GM06990 (cell line): ENCODE data around the gene NLRX1.
"Not testable (repeated sequence)": the region's sequence is repeated elsewhere in the genome, so short reads cannot be mapped to it uniquely, and the experiment has no call there.

Source experiments
- DNase-seq: peaks from one replicate; pipeline ENCODE4 v3.0.0-alpha.2; 2011; ENCODE audit not compliant: insufficient read length; ENCODE audit errors: extremely low read depth
- H3K27me3 ChIP-seq: replicated peaks from 2 replicates; pipeline ENCODE4 v1.6.0; 2011; ENCODE audit warnings: low read length; ENCODE audit not compliant: control insufficient read depth, insufficient read depth
- H3K36me3 ChIP-seq: 2 replicates; pipeline ENCODE4 v1.5.1; 2011; ENCODE audit warnings: low read length; ENCODE audit not compliant: control insufficient read depth, insufficient read depth
- H3K4me3 ChIP-seq: replicated peaks from 2 replicates; pipeline ENCODE4 v1.5.1; 2011; ENCODE audit warnings: low read depth, mild to moderate bottlenecking, control low read depth, low read length
- TF ChIP-seq, protein P1 (sequence below): IDR thresholded peaks from 2 replicates; pipeline ENCODE4 v1.5.1; 2011; ENCODE audit warnings: low read length, control low read depth, mild to moderate bottlenecking, inconsistent platforms; ENCODE audit not compliant: insufficient read depth, poor library complexity, severe bottlenecking

NLRX1 gene

DNA sequence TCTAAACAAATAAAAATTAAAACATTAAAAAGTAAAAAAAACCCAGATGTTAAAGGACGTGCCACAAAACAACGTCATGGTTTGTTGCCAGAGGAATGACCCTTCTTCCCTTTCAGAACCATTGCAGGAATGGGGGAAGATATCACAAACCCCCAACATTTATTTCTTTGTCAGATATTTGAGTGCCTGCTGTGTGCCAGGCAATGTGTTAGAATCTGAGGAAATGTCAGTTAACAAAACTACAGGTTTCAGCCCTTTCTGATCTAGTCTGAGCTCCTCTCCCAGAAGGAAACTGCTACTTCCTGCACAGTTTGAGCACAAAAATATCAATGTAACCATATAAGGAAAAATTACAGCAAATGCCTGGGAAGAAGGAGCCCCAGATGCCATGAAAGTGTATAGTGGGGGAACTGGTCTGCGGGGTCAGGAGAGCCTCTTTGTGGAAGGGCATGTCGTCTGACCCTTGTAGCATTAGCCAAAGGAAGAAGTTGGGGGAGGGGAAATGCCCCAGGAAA is 9.7 kb downstream of the NLRX1 start:
- no peaks in the 10 kb centered on the region for H3K27me3 ChIP-seq
- H3K4me3 ChIP-seq = no peak overlapping the region
- TF ChIP-seq, protein P1, sequence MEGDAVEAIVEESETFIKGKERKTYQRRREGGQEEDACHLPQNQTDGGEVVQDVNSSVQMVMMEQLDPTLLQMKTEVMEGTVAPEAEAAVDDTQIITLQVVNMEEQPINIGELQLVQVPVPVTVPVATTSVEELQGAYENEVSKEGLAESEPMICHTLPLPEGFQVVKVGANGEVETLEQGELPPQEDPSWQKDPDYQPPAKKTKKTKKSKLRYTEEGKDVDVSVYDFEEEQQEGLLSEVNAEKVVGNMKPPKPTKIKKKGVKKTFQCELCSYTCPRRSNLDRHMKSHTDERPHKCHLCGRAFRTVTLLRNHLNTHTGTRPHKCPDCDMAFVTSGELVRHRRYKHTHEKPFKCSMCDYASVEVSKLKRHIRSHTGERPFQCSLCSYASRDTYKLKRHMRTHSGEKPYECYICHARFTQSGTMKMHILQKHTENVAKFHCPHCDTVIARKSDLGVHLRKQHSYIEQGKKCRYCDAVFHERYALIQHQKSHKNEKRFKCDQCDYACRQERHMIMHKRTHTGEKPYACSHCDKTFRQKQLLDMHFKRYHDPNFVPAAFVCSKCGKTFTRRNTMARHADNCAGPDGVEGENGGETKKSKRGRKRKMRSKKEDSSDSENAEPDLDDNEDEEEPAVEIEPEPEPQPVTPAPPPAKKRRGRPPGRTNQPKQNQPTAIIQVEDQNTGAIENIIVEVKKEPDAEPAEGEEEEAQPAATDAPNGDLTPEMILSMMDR = no peak
- H3K36me3 ChIP-seq = peaks cover 12% of the 10 kb centered on the region
- no peak for DNase-seq

DNA sequence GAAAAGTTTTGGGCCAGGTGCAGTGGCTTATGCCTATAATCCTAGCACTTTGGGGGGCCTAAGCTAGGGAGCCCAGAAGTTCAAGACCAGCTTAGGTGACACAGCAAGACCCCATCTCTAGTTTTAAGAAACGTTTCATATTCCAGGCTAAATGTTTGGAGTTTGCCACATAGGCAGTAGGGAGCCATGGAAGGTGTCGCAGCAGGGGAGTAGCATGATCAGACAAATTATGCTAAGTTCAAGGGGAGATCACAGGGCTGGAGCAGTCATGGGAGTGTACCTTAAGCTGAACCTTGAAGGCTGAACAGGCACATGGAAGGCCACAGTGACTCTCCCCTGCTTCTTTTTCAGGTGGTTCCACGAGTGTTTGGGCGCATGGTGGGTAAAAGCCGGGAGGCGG is 10.8 kb downstream of the NLRX1 start:
- TF ChIP-seq, protein P1 = no peak
- H3K4me3 ChIP-seq = no peak overlapping the region
- DNase-seq = no peak
- H3K36me3 ChIP-seq = peaks cover 14% of the 10 kb centered on the region
- no peaks in the 10 kb centered on the region for H3K27me3 ChIP-seq

DNA sequence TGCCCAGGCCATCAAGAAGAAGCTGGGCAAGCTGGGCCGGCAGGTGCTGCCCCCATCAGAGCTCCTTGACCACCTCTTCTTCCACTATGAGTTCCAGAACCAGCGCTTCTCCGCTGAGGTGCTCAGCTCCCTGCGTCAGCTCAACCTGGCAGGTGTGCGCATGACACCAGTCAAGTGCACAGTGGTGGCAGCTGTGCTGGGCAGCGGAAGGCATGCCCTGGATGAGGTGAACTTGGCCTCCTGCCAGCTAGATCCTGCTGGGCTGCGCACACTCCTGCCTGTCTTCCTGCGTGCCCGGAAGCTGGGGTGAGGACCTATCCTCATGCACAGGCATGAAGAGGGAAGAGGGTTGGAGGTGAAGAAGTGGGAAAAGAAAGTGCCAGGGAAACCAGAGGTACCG is 11.5 kb downstream of the NLRX1 start:
- TF ChIP-seq, protein P1 = no peak
- Histone ChIP-seq H3K27me3 (no peaks in the 10 kb centered on the region), H3K36me3 (peaks cover 8% of the 10 kb centered on the region), H3K4me3 (no peak overlapping the region)
- no peak for DNase-seq

DNA sequence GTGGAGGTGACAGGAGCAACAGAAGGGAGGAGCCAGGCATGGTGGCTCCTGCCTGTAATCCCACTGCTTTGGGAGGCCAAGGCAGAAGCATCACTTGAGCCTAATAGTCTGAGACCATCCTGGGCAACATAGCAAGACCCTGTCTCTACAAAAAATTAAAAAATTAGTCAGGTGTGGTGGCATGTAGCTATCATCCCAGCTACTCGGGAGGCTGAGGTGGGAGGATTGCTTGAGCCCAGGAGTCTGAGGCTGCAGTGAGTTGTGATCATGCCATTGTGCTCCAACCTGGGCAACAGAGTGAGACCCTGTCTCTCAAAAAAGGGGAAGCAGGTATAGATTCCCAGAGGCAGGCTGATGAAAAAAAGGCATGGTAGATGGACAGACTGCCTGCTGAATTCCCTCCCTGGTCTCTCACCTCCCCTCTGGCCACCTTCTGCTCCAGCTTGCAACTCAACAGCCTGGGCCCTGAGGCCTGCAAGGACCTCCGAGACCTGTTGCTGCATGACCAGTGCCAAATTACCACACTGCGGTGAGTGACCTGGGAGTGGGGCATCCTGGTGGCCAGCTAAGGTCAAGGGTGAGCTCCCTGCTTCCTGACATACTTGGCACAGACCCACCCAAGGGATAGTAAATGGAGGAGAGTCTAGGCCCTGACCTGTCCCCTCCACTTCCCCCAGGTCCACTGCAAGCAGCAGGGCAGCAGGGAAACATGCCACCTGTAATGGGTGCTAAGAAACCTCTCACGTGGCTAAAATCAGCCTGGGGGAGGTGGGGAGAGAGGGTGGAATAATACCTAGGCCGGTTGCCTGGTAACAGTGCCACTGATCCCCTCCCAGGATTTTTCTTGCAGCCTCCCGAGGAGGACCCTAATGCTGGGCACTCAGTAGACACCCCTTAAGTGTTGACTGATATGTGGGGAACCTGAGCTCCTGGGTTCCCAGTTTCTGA is 12.5 kb downstream of the NLRX1 start:
- Histone ChIP-seq H3K36me3 (peaks cover 7% of the 10 kb centered on the region), H3K27me3 (no peaks in the 10 kb centered on the region), H3K4me3 (no peak overlapping the region)
- TF ChIP-seq, protein P1 = no peak
- DNase-seq = no peak

DNA sequence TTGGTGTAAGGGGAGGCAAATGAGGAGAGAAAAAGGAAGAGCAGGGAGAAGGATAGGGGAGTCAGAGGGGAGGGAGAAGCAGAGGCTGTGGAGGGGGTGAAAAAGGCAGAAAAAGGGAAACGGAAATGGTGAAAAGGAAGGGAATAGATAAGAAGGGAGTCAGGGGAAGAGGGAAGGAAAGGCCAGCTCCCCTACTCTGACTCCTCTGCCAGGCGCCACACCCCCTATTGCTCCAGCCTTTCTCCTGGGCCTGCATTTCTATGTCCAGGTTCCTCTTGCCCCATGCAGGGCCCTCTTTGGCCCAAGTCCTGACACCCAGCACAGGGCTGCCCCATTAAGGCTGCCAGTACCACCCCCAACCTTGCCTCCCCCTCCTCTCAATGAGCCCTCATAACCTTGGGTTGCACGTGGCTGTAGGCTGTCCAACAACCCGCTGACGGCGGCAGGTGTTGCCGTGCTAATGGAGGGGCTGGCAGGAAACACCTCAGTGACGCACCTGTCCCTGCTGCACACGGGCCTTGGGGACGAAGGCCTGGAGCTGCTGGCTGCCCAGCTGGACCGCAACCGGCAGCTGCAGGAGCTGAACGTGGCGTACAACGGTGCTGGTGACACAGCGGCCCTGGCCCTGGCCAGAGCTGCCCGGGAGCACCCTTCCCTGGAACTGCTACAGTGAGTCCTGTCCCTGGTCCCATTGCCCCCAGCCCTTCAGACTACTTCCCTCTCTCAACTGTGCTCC is 13.3 kb downstream of the NLRX1 start:
- Histone ChIP-seq H3K36me3 (peaks cover 7% of the 10 kb centered on the region), H3K27me3 (no peaks in the 10 kb centered on the region), H3K4me3 (no peak overlapping the region)
- no peak for DNase-seq
- TF ChIP-seq, protein P1 = no peak

DNA sequence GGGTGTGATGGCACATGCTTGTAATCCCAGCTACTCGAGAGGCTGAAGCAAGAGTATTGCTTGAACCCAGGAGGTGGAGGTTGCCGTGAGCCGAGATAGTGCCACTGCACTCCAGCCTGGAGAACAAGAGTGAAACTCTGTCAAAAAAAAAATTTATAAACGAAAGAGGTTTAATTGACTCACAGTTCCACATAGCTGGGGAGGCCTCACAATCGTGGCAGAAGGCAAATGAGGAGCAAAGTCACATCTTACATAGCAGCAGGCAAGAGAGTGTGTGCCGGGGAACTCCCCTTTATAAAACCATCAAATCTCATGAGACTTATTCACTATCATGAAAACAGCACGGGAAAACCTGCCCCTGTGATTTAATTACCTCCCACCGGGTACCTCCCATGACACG is 15.9 kb downstream of the NLRX1 start:
- not testable (repeated sequence) for DNase-seq, H3K27me3 ChIP-seq, H3K4me3 ChIP-seq, H3K36me3 ChIP-seq
